Uterus (tissue), 4 donors: Measurements from ENCODE around the gene PLA2G6. TPM values are rescaled to one million over a fixed set of nuclear protein-coding genes. Genes with fewer than 3 reads are reported as not detected.

ENCODE experiments used
- DNase-seq, 2 donors: peaks; one replicate each; pipeline ENCODE4 v3.0.0-alpha.2; 2019 to 2020
- H3K27ac ChIP-seq, 2 donors: fragments of 200-600 bp; sonication (generic); 1 replicate in 1 of 2; 2 replicates in 1 of 2; pipeline ENCODE4 v1.5.1; 2016 to 2018
- H3K27me3 ChIP-seq, 2 donors: fragments of 200-600 bp; sonication (generic); one replicate each; pipeline ENCODE4 v1.5.1; 2018 to 2019; ENCODE audit warnings: control low read depth in 1 of 2
- H3K36me3 ChIP-seq, 2 donors: fragments of 200-600 bp; sonication (generic); one replicate each; pipeline ENCODE4 v1.5.1; 2019; ENCODE audit warnings: control low read depth in 1 of 2
- H3K4me1 ChIP-seq, 2 donors: fragments of 200-600 bp; sonication (generic); one replicate each; pipeline ENCODE4 v1.5.1; 2018 to 2019; ENCODE audit warnings: control low read depth in 1 of 2
- H3K4me3 ChIP-seq, 2 donors: fragments of 200-600 bp; sonication (generic); 1 replicate in 1 of 2; 2 replicates in 1 of 2; pipeline ENCODE4 v1.5.1; 2018 to 2019; ENCODE audit warnings: mild to moderate bottlenecking in 1 of 2
- H3K9me3 ChIP-seq, 2 donors: fragments of 200-600 bp; sonication (generic); one replicate each; pipeline ENCODE4 v1.5.1; 2019; ENCODE audit warnings: control low read depth in 1 of 2
- POLR2A ChIP-seq, 2 donors: fragments of 450-650 bp; IDR thresholded peaks; one replicate each; pipeline ENCODE4 v1.6.1; 2016; ENCODE audit warnings: antibody characterized with exemption in 2 of 2, mild to moderate bottlenecking in 1 of 2, moderate library complexity in 1 of 2
- intact Hi-C: fragments of 100-400 bp; cut with DNase I; formaldehyde crosslinking; loops from one replicate; pipeline ENCODE4 v1.15.1; 2023; ENCODE audit warnings: low total_unique reads
- total RNA-seq, 4 donors: library from RNA; depleted of rRNA in 3 of 4; stranded (reverse); fragments of >200 nt in 3 of 4; gene quantifications; one replicate each; pipeline versions ENCODE4 v1.1.0 to v1.2.4, GENCODE V29; 2014 to 2023
- TF ChIP-seq, protein P1 (sequence below), 4 experiments: fragments of 200-600 bp in 2 of 4; fragments of 450-650 bp in 2 of 4; sonication (generic) in 2 of 4; IDR thresholded peaks; one replicate each; pipeline ENCODE4 v1.5.1; 2016 to 2019; ENCODE audit warnings: antibody characterized with exemption in 4 of 4, mild to moderate bottlenecking in 2 of 4, moderate library complexity in 1 of 4
- donor health status: DM: yes; HTN: yes; CAD: no.

The PLA2G6 gene
- total RNA-seq, 4 donors from 2014 or later = 8.7 to 50.9 (median 34.5) TPM

DNA sequence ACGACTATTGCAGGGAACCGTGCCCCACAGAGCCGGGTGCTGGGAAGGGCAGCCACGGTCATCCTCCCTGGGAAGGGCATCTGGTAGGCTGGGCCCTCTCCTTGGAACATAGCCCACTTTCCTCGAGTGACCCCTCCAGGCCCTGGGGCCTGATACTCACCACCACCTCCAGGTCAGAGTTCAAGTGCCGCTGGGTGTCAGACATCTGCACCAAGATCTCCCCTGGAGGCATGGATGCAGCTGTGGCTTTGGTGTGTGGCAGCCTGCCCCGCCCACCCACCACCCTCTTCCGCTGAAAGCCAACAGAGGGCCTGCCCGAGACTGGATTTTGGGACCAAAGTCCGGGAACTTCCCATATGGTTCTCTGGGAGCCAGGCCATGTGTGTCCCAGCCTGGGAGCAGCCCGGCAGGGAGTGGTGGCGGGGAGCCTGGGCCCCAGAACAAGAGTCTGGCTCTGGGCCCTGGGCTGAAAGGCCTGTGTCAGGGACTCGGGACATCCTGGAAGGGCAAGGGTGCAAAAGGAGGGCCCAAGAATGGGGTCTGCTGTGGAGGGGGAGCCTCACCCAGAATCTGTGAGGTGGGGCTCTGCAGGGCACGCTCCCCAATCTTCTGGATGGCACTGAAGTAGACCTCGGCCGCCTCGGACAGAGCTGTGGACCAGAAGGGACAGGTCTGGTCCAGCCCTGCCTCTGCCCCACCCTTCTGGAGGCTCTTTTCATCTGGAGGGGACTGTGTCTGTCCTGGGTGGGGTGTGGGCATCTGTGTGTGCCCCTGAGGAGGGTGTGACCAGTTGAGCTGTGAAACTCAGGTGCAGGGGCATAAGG, 73.7 kb downstream of the PLA2G6 start:
- Histone ChIP-seq H3K4me3 (no peak overlapping the region), H3K4me1 (no peaks in the 10 kb centered on the region), H3K36me3 (no peaks in the 10 kb centered on the region), H3K27ac (no peak overlapping the region), H3K27me3 (no peaks in the 10 kb centered on the region), H3K9me3 (no peaks in the 10 kb centered on the region)
- TF ChIP-seq POLR2A (IDR thresholded peaks at IDR 0.05) = no peak
- TF ChIP-seq, protein P1, sequence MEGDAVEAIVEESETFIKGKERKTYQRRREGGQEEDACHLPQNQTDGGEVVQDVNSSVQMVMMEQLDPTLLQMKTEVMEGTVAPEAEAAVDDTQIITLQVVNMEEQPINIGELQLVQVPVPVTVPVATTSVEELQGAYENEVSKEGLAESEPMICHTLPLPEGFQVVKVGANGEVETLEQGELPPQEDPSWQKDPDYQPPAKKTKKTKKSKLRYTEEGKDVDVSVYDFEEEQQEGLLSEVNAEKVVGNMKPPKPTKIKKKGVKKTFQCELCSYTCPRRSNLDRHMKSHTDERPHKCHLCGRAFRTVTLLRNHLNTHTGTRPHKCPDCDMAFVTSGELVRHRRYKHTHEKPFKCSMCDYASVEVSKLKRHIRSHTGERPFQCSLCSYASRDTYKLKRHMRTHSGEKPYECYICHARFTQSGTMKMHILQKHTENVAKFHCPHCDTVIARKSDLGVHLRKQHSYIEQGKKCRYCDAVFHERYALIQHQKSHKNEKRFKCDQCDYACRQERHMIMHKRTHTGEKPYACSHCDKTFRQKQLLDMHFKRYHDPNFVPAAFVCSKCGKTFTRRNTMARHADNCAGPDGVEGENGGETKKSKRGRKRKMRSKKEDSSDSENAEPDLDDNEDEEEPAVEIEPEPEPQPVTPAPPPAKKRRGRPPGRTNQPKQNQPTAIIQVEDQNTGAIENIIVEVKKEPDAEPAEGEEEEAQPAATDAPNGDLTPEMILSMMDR (IDR thresholded peaks at IDR 0.05) = no peak
- no peak for DNase-seq
- intact Hi-C loops = no loop called here

DNA sequence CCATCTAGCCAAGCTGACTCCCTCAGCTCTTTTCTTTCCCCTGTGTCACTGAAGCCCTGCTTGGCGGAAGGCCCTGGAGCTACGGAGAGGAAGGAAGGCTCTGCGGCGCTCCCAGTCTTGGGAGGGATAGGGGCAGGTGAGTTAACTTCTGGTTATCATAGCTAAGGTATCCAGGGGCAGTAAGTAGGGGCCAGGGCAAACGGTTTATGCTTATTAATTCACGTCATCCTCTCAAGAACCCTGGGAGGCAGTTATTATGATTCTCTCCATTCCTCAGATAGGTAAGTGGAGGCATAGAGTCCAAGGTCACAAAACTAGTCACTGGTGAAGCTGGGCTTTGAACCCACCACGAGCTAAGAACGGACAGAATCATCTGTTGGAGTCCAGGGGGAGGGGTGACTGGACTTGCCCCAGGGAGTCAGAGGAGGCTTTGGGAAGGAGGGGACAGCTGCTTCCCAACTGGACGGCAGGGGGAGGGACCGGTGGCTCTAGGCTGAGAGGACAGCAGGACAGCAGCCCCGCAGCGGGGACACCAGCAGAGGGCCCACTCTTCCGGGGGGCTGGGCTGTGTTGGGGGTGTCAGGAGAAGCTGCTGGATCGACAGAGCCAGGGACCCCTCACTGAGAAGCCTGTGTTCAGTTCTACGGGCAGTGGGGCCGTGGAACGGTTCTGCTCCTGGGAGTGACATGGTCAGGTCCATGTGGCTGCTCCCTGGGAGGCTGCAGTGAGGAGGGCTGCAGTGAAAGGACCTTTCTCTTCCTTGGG, 74.6 kb downstream of the PLA2G6 start:
- Histone ChIP-seq H3K4me3 (no peak overlapping the region), H3K4me1 (no peaks in the 10 kb centered on the region), H3K27ac (no peak overlapping the region), H3K36me3 (no peaks in the 10 kb centered on the region), H3K27me3 (no peaks in the 10 kb centered on the region), H3K9me3 (no peaks in the 10 kb centered on the region)
- DNase-seq = no peak
- intact Hi-C loops = no loop called here
- no peak for TF ChIP-seq POLR2A (IDR thresholded peaks at IDR 0.05)
- TF ChIP-seq, protein P1 (IDR thresholded peaks at IDR 0.05) = no peak

DNA sequence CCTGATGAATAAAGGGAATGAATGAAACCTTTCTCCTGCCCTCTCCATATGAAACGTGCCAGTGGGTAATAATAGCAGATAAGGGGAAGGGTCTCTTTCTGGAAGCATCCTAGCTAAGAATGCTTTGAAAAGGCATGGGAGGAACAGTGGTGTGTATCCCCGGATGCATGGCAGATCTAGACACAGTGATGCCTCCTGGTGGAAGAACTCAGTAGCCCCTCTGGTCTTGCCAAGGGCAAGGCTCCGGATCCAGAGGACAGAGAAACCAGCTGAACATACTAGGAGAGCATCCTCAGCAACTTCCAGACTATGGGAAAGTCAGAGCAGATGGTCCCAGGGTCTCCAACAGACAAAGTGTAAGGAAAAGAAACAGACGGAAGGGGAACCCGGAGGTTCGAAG, 77.5 kb downstream of the PLA2G6 start:
- no peak for DNase-seq
- no peak for TF ChIP-seq POLR2A (IDR thresholded peaks at IDR 0.05)
- TF ChIP-seq, protein P1 (IDR thresholded peaks at IDR 0.05) = no peak
- intact Hi-C loops = no loop called here
- H3K36me3 ChIP-seq = no peaks in the 10 kb centered on the region
- no peak overlapping the region for H3K27ac ChIP-seq
- no peak overlapping the region for H3K4me3 ChIP-seq
- H3K4me1 ChIP-seq = no peaks in the 10 kb centered on the region
- no peaks in the 10 kb centered on the region for H3K27me3 ChIP-seq
- H3K9me3 ChIP-seq = no peaks in the 10 kb centered on the region

DNA sequence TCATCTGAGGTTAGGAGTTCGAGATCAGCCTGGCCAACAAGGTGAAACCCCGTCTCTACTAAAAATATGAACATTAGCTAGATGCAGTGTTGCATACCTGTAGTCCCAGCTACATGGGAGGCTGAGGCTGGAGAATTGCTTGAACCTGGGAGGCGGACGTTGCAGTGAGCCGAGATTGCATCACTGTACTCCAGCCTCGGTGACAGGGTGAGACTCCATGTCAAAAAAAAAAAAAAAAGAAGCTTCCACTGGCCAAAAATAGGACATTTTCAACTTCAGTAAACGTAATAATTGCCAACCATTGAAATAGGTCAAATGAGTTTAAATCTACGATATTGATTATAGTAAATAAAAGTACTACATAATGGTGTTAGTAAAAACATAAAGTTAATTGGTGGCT, 78.0 kb downstream of the PLA2G6 start:
- Histone ChIP-seq H3K4me3 (no peak overlapping the region), H3K36me3 (no peaks in the 10 kb centered on the region), H3K27me3 (no peaks in the 10 kb centered on the region), H3K9me3 (no peaks in the 10 kb centered on the region), H3K27ac (no peak overlapping the region), H3K4me1 (no peaks in the 10 kb centered on the region)
- TF ChIP-seq POLR2A (IDR thresholded peaks at IDR 0.05) = no peak
- TF ChIP-seq, protein P1 (IDR thresholded peaks at IDR 0.05) = no peak
- no peak for DNase-seq
- intact Hi-C loops = no loop called here
